GM10266 (cell line): Measurements from ENCODE around the gene CDK14.

Experiments
- DNase-seq: peaks from one replicate; pipeline ENCODE4 v3.0.0; 2012; ENCODE audit errors: extremely low spot score
- TF ChIP-seq, protein P1 (sequence below): IDR thresholded peaks from 2 replicates; pipeline ENCODE4 v1.5.1; 2012; ENCODE audit warnings: mild to moderate bottlenecking, low read depth; ENCODE audit not compliant: control insufficient read depth, insufficient read depth; ENCODE audit errors: missing control alignments

CDK14 gene

DNA sequence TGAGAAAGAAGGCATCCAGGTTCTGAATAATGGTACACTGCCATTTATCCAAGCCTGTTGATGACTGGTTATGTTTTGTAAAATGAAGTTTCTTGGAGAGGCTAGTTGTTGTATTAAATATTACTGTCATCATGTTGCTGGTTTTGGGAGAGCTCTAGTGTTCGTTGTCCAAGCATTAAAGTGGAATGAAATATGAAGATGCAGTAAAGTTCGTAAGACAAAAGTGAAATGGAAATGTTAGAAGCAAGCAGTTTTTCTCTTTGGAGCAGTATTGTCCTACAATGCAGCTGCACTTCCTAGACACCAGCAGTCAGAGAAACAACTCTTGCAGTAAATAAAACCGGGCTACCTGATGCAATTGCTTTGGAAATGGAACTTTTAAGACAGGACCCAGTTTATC is 511.3 kb downstream of the CDK14 start:
- TF ChIP-seq, protein P1, sequence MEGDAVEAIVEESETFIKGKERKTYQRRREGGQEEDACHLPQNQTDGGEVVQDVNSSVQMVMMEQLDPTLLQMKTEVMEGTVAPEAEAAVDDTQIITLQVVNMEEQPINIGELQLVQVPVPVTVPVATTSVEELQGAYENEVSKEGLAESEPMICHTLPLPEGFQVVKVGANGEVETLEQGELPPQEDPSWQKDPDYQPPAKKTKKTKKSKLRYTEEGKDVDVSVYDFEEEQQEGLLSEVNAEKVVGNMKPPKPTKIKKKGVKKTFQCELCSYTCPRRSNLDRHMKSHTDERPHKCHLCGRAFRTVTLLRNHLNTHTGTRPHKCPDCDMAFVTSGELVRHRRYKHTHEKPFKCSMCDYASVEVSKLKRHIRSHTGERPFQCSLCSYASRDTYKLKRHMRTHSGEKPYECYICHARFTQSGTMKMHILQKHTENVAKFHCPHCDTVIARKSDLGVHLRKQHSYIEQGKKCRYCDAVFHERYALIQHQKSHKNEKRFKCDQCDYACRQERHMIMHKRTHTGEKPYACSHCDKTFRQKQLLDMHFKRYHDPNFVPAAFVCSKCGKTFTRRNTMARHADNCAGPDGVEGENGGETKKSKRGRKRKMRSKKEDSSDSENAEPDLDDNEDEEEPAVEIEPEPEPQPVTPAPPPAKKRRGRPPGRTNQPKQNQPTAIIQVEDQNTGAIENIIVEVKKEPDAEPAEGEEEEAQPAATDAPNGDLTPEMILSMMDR: no peak
- DNase-seq: no peak

DNA sequence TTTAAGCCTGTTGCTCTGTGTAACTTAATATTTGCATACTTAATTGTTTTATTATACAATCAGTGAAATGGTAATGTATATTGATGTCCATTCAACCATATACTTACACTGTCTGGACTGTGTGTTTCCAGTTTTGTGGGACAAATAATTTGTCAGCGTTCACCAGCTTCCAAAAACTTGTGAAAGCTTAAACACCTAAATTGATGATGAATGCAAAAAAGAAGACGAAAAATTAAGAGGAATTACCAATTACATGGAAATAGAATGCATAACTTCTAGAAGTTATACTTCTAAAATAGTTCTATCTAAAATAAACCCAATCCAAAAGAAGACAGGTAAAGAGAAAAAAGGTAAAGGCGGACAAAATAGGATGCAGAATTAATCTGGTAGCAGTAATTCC is 513.1 kb downstream of the CDK14 start:
- TF ChIP-seq, protein P1: no peak
- no peak for DNase-seq

DNA sequence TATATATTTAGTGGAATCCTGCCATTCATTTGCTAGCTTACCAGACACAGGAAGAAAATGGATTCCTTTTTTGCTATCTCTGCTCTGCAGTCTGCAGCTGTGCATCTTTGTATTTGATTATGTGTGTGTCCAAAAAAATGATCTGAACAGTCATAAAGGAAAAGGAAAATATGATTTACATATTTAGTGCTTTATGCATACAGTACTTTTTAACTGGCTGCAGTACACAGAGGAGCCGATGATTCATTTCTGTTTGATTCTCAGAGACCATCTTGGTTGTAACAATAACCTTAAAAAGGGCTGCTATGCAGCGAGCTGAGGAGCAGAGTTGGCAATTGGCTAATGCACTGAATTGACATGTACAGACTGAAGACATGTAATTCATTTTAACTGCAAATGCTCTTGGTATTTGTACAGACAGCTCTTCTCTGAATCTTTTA is 516.8 kb downstream of the CDK14 start:
- TF ChIP-seq, protein P1: no peak
- no peak for DNase-seq

DNA sequence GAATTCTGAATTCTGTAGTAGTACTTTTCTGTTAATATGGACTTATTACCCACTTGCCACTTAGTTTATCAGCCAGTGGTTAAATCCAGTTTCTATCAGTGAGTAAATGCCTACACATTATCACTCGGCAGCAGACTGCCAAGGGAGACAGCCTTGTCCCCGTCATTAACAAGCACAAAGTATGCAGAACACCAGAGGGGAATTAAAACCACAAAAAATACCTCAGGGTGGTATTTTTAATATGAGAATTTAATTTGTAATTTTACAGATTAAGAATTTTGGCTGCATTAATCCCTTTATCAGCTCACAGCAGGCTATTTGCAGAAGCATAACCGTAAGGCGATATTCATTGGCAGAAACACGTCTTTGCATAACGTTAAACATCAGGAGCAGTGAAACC is 518.1 kb downstream of the CDK14 start:
- no peak for DNase-seq
- TF ChIP-seq, protein P1: no peak

GRCh38 chr7:91126762-91127161 is 530.6 kb downstream of the CDK14 start:
- TF ChIP-seq, protein P1: no peak
- DNase-seq: no peak

DNA sequence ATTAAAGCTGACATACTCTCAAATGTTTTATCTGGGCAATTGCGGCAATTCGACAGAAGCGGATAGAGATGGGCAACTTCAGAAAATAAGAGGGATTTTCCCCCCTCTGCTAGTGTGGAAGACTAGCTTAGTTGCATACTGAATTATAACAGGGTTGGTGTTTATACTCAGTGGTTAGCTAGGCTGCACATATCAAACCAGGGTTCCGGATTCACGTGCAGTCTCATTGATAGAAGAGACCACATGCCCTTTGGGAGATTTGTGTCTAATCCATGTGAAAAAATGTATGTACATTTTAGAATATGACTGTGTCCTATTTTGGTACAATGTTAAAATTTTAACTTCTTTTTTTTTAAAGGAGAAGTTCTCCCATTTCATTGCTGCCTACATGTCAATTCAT is 531.2 kb downstream of the CDK14 start:
- TF ChIP-seq, protein P1: no peak
- DNase-seq: no peak

DNA sequence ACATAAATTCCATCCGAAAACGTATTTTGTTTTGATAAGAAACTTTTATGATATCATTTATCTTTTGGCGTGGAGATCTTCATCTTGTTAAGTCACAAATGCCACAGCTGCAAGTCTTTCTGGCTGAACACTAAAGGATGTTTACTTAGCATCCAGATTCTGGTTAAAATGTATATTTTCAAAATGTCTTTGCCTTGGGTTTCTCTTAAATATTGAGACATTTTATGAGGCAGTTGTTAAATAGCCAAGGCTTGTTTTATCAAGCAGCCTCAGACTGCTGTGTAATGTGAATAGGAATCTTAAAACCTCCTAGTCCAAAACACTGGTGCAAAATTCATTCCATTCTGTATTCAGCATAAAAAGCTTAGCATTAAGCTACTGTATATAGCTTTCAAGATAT is 531.8 kb downstream of the CDK14 start:
- TF ChIP-seq, protein P1: no peak
- no peak for DNase-seq
